ENCODE measurements around the gene ICAM5.

The ICAM5 gene

DNA sequence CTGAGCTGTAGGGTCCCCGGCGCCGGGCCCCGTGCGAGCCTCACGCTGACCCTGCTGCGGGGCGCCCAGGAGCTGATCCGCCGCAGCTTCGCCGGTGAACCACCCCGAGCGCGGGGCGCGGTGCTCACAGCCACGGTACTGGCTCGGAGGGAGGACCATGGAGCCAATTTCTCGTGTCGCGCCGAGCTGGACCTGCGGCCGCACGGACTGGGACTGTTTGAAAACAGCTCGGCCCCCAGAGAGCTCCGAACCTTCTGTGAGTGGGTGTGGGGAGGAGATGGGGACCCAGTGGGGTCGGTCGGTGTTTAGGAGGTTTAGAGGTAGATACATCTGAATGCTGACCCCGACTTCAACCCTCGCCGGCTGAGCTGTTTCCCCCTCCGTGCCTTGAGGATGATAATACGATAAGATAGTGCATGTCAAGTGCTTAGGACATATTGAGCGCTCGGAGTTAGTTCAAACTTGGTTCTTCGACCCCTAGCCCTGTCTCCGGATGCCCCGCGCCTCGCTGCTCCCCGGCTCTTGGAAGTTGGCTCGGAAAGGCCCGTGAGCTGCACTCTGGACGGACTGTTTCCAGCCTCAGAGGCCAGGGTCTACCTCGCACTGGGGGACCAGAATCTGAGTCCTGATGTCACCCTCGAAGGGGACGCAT is 1.9 kb downstream of the ICAM5 start:
- no peak for DNase-seq (ENCODE audit: low read depth)

DNA sequence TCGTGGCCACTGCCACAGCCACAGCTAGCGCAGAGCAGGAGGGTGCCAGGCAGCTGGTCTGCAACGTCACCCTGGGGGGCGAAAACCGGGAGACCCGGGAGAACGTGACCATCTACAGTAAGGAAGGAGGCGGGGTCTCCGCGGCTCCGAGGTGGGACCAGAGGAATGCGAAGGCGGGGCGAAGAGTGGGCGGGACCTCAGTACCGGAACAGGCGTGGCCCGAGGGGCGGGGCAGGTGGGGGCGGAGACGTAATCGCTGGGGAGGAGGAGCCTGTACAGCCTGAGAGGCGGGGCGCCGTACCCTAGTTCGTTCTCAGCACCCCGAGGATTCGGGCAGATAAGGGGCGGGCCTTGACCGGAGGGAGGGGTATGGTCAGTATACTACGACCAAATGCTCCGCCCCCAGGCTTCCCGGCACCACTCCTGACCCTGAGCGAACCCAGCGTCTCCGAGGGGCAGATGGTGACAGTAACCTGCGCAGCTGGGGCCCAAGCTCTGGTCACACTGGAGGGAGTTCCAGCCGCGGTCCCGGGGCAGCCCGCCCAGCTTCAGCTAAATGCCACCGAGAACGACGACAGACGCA is 2.5 kb downstream of the ICAM5 start:
- peak; percentile 77 for DNase-seq (ENCODE audit: low read depth)

DNA sequence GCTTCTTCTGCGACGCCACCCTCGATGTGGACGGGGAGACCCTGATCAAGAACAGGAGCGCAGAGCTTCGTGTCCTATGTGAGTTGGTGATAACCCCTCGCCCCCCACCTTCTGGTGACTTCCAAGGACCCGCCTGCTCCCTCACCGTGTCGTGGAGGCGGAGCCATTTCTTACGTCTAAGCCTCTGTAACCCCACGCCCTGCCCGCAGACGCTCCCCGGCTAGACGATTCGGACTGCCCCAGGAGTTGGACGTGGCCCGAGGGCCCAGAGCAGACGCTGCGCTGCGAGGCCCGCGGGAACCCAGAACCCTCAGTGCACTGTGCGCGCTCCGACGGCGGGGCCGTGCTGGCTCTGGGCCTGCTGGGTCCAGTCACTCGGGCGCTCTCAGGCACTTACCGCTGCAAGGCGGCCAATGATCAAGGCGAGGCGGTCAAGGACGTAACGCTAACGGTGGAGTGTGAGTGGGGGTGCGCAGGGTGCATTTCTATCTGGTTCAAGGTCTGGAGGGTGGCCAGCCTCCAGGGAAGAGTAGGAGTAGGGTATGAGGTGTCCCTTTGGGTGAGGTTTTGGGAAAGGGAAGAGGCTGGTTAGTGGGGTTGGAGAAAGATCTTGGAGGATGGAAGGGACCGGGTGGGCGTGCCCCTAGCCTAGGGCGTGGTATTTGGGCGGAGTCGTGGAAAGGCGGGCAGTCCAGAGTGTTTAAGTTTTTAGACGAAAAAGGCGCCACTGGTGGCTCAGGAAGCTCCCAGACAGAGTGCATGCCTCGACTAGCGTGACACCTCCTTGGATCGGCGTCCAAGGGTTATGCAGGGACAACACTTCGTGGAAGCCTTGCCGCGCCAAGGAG is 3.3 kb downstream of the ICAM5 start:
- no peak for DNase-seq (ENCODE audit: low read depth)

DNA sequence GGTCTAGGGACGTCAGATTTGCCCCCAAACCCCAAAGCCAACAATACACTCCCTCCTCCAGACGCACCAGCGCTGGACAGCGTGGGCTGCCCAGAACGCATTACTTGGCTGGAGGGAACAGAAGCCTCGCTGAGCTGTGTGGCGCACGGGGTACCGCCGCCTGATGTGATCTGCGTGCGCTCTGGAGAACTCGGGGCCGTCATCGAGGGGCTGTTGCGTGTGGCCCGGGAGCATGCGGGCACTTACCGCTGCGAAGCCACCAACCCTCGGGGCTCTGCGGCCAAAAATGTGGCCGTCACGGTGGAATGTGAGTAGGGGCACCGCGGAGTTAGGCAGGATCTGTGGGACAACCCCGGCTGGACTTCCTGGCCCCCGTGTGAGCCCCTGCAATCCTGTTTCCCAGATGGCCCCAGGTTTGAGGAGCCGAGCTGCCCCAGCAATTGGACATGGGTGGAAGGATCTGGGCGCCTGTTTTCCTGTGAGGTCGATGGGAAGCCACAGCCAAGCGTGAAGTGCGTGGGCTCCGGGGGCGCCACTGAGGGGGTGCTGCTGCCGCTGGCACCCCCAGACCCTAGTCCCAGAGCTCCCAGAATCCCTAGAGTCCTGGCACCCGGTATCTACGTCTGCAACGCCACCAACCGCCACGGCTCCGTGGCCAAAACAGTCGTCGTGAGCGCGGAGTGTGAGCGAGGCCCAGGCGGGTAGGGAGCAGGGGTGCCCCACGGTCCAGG is 4.0 kb downstream of the ICAM5 start:
- no peak for DNase-seq (ENCODE audit: low read depth)

DNA sequence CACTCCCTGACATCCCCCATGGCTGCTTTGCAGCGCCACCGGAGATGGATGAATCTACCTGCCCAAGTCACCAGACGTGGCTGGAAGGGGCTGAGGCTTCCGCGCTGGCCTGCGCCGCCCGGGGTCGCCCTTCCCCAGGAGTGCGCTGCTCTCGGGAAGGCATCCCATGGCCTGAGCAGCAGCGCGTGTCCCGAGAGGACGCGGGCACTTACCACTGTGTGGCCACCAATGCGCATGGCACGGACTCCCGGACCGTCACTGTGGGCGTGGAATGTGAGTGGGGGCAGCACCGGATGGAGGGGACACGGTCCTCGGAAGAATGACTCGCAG is 4.6 kb downstream of the ICAM5 start:
- DNase-seq (ENCODE audit: low read depth), result no peak

DNA sequence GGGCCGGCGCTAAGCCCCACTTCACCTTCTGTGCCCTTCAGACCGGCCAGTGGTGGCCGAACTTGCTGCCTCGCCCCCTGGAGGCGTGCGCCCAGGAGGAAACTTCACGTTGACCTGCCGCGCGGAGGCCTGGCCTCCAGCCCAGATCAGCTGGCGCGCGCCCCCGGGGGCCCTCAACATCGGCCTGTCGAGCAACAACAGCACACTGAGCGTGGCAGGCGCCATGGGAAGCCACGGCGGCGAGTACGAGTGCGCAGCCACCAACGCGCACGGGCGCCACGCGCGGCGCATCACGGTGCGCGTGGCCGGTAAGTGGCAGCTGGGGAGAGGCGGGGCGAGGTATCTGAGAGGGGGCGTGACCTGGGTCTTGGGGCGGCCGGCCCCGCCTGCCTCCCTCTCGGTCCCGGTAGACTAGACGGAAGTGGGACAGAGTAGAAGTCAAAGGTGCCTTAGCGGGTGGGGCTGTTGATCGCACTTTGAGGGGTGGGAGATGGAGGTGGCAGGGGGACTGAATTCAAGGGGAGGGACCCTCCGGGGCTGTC is 5.6 kb downstream of the ICAM5 start:
- DNase-seq (ENCODE audit: low read depth), result no peak

DNA sequence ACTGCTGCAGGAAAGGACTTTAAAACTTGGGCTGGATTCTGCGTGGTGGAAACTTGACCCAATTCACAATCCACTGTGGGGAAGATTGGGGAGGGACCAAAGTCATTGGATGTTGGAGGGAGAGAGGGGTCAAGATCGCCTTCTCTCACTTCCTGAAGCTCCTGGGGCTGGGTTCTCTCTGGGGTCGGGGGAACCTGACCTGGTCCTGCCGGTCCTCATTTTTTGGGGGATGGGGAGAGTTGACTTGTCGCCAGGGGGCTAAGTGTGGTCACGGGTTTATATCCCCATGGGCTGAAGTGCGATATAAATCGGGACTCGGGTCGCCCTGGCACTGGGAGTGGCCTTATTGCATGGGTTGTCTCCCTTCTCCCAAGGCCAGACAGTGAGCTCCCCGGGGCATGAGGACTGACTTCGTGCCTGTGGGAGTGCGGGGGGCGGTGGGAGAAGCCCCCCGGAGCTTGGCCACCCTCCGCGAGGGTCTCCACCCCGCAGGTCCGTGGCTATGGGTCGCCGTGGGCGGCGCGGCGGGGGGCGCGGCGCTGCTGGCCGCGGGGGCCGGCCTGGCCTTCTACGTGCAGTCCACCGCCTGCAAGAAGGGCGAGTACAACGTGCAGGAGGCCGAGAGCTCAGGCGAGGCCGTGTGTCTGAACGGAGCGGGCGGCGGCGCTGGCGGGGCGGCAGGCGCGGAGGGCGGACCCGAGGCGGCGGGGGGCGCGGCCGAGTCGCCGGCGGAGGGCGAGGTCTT is 6.3 kb downstream of the ICAM5 start:
- no peak for DNase-seq (ENCODE audit: low read depth)

DNA sequence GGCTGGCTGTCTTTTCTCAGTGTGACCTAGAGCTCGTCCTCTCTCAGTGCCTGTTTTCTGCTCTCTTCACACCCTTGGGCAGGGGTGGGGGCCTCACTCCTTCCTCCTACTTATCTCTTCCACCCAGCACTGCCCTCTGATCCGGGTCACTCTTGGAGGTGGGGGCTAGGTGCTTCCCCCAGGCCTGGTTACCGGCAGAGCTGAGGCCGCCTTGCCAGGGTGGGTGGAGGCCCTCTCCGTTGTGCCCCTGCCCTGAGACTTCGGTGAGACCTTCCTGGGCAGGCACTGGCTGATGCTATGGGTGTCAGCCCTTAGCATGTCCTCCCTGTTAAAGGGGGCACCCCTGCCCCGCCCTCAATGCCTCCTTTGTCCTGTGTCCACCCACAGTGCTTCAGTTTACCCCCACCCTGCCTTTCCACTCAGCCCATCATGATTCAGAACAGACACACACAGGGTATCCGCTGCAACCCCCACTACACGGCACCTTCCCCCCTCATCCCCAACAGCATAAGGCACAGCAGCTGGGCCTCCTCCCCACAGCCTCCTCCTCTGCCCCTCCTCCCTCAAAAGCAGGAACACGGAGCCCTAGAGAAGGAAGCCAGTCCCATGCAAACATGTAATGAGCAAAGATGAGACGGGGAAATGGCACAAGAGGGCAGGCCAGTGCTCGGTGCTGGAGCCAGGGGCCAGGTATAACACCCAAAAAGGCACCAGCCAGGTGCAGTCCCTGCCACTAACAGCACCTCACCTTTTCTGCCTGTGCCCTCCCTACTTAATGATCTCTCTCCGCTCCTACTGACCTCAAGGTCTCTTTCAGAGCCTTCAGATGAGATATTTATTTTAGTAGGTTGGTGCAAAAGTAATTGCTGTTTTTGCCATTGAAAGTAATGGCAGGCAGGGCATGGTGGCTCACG is 10.1 kb downstream of the ICAM5 start:
- no peak for DNase-seq (ENCODE audit: low read depth)

DNA sequence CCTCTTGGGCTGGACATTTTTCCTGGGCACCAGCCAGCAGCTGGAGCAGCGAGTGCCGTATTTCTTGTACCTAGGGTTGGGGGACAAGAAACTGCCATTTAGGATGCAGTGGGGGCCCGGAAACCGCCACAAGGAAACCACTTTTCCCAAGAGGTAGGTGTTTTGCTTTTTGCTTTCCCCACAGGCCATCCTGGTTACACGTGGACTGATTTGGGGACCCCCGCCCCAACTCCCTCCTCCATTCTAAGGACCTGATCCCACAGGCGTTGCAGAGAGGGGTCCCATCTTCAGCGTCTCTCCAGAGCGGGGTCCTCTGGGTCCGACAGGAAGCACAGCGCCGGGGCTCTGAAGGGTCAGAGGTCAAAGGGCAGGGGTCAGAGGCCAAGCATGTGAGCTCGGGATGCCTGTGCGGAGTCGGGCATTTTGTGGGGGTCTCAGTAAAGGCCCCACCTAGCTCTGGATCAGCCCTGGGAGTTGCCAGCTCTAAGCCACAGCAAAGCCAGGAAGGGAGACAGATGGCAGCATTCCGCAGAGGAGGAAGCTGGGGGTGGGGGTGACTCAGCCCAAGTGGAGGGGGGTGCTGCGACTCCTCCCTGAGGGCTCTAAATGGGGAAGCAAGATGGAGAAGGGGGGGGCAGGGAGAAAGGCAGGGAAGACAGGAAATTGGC is 15.5 kb downstream of the ICAM5 start:
- DNase-seq (ENCODE audit: low read depth), result no peak

DNA sequence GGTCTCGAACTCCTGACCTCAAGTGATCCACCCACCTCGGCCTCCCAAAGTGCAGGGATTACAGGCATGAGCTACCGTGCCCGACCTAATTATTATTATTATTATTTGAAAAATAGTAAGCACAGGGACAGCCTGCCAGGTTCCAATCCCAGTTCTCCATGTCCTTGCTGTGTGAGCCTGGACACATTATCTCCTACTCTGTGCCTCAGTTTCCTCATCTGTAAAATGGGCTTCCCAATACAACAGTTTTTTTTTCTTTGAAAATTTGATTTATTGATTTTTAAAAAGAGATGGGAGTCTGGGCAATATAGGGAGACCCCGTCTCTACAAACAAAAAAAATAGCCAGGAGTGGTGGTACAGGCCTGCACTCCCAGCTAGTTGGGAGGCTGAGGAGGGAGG is 16.6 kb downstream of the ICAM5 start:
- DNase-seq (ENCODE audit: low read depth), result no peak

DNA sequence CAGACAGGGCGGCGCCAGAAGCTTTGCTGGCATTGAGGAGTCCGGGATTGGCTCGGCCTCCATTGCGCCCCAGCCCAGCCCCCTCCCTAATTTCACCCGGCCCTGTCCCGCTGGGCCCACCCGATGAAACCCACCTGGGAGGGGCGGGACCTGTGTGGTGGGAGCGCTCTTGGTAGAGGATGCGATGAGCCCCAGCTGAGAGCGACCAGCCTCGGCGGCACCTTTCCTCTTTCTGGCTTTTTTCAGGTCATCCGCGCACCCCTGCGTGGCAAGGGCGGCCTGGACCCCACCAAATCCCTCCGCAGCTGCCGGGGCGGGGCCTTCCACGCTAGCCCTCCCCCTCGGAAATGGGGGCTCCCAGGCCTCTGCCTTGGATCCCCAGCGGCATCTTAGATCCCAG is 19.7 kb downstream of the ICAM5 start, which contains the start of gene ZGLP1:
TSS of gene ZGLP1 (minus strand) at position 393 of the 400 bp plus-strand sequence.
- no peak for DNase-seq (ENCODE audit: low read depth)

DNA sequence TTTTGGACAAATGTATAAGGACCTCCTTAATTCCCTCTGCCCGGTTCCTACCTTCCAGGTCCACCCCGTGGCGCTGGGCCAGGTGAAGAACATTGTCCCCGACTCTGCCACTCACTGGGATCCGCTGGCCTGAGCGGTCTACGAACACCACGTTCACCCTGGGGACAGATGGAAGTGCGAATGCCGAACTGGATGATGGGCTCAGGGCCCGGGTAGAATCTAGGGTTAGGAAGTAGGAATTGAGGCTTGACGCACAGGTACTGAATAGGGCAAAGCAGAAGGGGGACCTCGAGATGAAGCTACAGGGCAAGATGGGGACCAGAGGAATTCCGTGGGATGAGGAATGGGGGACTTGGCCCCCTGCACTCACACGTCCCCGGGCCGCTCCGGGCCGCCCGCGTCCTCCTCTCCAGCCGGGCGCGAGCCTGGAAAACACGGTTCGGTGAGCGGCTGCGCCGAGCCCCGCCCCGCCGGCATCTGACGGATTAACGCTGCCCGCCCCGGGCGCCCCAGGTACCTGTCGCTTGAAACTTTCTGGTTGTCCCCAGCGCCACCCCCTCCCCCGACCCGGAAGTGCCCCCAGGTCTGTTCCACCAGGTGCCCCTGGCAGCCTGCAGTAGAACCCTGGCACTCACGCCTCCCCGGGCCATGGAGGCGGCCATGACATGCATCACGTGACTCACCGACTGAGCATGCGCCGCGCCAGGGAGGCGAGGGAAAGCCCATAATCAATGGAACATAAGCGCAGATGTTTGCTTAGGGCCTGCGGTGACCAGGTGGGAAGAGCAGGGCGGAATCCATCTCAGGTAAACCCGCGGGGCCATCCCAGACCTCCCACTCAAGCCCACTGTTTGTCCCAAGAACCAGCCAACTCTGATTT is 25.8 kb downstream of the ICAM5 start, which contains the start of gene FDX2:
TSS of gene FDX2 (minus strand) at position 681 of the 880 bp plus-strand sequence. CDS start at position 662, 19 bp downstream.
- DNase-seq (ENCODE audit: low read depth), result peak; percentile 89

DNA sequence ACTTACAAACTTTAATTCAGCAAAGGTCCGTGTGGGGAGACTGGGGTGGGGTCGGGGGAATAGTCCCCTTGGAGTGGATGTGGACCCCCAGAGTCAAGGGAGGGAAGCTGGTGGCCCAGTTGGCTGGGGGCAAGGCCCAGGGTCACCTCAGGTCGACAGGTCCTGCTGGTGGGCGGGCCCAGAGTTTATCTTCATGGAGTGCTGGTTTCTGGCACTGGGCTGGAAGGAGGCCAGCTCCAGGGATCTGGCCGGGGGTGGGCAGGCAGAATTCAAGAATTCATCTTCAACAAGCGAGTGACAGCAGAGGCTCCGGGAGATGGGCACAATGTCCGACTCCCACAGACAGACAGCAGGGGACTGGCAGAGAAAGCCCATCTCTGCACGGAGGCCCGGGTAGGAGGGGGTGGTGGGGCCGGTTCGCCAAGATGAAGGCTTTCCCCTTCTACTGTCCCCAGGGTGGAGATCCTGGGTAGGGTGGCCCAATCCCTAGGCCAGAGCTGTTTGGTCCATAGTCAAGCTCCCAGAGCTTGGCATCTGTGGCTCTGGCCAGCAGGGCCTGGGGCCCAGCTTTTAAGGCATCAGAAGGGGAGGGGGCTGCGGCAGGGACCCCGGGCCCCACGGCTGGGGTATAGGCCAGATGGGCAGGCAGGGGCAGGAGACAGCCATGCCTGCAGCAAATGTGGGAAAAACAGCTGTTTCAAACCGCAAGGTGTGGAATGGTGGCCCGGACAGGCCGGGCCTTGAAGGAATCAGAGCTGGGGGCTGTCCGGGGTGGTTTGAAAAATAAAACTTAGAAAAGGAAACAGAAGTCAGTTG is 26.7 kb downstream of the ICAM5 start:
- no peak for DNase-seq (ENCODE audit: low read depth)

DNA sequence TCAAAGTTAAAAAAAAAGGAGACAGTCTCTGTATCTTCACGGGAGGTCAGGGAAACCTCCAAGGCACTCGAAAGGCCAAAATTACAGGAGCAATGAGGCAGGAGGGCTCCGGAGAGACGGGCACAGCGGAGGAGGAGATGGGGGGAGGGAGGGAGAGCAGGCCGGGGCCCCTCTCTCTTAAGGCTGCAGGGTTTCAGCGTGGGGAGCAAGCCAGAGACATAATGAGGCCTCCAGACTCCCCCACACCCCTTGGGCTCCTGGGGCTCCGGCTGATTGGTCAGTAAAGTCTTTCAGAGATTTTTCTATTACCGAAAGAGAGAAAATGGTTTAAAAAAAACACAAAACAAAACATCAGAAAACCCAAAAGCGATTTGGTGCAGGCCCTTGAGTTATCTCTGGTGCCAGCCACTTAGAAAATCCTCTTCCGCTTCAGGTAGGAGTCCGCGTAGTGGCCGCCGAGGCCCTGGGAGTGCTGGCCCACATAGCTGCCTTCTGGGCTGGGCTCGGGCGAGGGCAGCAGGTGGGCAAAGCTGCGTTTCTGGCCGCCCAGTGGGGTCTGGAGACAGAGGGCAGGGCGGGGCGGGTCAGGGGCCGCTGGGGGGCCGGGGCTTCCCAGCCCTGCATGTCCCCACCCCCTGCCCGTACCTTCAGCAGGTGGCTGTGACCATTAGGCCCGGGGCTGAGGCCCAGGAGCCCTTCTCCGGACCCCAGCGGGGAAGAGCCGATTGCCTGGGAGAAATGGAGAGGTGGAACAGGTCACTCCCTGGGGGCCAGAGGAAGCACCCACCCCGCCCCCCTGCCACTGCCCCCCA is 27.5 kb downstream of the ICAM5 start:
- no peak for DNase-seq (ENCODE audit: low read depth)

DNA sequence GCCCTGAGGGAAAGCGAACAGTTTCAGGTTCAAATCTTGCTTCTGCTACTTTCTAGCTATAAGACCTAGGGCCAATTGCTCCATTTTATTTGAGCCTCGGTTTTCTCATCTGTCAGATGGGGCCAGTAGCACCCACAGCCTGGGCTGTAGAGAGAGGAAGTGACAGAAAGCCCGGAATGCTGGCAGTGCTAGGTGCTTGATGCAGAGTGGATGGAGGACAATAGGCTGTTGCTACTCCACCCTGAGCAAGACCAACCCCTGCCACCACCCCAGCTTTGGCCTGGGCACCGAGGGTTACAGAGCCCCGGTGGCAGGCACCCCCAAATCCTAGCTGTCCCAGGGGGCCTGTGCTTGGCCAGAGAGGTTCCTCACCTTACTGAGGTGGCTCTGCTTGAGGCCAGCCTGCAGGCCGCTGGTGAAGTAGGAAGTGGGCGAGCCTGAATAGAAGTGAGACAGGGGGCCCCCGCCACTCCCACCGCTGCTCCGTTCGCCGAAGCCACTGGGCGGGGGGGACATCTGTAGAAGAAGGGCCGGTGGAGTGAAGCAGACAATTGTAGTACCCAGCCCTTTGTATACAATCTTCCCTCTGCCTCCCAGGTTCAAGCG is 28.2 kb downstream of the ICAM5 start:
- DNase-seq (ENCODE audit: low read depth), result no peak

DNA sequence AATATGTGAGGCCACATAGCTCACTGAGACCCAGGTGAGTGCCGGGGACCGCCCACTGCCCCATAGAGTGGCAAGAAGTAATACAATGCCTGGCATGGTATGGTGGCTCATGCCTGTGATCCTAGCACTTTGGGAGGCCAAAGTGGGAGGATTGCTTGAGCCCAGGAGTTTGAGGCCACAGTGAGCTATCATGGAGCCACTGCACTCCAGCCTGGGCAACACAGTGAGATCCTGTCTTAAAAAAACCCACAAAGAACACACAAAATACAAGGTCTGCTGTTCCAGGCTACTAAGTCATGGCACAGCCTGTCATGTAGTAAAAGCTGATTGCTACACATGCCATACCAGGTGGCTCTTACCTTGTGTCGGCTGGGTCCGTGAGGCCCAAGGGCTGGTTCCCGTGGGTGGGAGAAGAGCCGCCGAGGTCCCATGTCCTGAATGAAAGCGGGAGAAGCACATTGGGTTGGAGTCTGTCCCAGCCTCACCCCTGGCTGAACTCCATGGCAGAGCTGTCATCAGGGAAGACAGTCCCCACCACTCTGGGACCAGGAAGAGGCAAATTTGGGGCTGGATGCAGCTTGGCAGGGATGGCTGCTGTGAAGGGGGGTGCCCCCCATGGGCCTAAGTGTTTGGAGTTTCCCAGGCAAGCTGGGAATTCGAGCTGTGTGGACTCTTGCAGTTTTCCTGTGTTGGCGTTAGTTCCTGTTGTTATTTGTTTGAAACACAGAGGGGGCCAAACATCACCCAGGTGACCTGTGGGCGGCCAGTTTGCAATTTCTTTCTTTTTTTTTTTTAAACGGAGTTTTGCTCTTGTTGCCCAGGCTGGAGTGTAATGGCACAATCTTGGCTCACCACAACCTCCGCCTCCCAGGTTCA is 29.3 kb downstream of the ICAM5 start:
- no peak for DNase-seq (ENCODE audit: low read depth)
